SH-SY5Y (cell line): ENCODE results near the gene HEG1.

ENCODE experiments used
- GATA2 ChIP-seq: IDR thresholded peaks from 2 replicates; pipeline ENCODE4 v1.6.1; 2011; ENCODE audit warnings: mild to moderate bottlenecking, low read depth, low read length
- GATA3 ChIP-seq: IDR thresholded peaks from 2 replicates; pipeline ENCODE4 v1.6.1; 2011; ENCODE audit warnings: low read depth, mild to moderate bottlenecking, low read length, moderate library complexity

HEG1 gene

DNA sequence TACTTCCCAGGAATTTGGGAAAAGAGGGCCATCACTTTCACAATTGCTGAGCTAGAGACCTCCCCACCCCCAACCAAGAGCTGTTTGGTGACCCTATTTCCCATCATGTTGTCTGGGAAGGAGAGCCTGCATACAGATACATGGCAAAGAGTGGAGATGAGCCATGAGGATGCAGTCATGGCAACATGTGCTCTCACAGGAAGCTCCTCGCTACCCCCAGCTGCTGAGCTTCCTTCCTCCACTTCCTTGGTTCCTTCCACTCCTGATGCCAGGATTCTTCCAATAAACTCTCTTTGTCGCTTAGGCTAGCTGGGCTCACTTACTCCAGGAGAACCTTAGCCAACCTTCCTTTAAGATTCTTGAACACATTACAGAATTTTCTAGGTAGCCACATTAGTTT is 72.9 kb downstream of the HEG1 start:
- TF ChIP-seq GATA3 (no peak), GATA2 (no peak)

DNA sequence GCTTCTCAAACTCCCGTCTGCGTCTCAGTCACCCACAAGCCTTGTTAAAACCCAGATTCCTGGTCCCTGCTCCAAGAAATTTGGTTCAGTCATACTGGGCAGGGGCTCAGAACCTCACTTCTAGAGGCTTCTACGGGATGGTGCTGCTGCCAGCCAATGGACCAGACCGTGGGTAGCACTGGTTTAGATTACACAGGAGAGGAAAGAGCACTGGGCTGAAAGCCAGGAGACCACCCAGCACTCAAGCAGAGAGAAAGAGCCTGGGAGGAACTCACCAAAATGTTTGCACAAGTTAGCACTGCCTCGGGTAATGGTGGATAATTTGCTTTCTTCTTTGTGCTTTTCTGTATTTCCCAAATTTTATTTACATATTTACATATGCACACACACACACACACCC is 74.3 kb downstream of the HEG1 start:
- no peak for TF ChIP-seq GATA2

- TF ChIP-seq GATA3 (no peak), GATA2 (no peak)
These were observed 77.2 kb downstream of the HEG1 start for GRCh38 chr3:124978627-124979026.

DNA sequence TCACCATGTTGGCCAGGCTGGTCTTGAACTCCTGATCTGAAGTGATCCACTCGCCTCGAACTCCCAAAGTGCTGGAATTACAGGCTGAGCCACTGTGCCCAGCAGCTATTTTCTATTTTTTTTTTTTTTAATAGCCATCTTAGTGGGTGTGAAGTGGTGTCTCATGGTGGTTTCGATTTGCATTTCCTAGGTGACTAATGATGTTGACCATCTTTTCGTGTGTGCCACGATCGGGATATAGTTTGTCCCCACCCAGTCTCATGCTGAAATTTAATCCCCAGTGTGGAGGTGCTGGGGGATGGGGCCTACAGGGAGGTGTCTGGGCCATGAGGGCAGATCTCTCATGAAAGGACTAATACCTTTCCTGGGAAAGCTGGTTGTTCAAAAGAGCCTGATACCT is 79.4 kb downstream of the HEG1 start:
- no peak for TF ChIP-seq GATA2
- no peak for TF ChIP-seq GATA3

GRCh38 chr3:124974691-124975090 is 81.1 kb downstream of the HEG1 start:
- no peak for TF ChIP-seq GATA3
- no peak for TF ChIP-seq GATA2

GRCh38 chr3:124973290-124973689 is 82.5 kb downstream of the HEG1 start:
- TF ChIP-seq GATA2 (no peak), GATA3 (no peak)

- no peak for TF ChIP-seq GATA2
- no peak for TF ChIP-seq GATA3
These were observed 83.3 kb downstream of the HEG1 start for GRCh38 chr3:124972457-124972856.

GRCh38 chr3:124969963-124970722 is 85.7 kb downstream of the HEG1 start:
- no peak for TF ChIP-seq GATA3
- no peak for TF ChIP-seq GATA2

DNA sequence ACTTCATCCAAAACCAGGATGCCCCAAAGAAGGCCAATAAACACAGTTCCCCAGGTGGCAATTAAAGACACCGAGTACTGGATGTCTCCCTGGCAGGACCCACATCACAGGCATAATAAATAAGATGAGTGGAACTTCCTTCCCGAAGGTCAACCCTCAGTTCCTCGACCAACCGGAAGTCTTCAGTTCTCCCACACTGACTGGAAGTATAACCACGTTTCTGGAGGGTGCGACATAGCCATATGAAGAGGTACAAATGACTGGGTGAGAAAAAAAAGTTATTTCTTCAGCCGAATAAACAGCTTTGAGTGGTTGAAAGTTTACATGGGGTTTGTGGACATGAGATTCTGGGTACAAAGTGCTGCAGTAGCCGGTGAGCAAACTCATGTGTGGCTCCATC is 86.6 kb downstream of the HEG1 start:
- TF ChIP-seq GATA3, result no peak

GRCh38 chr3:124967964-124968363 is 87.8 kb downstream of the HEG1 start:
- TF ChIP-seq GATA3 (no peak), GATA2 (no peak)

- no peak for TF ChIP-seq GATA2
- TF ChIP-seq GATA3, result no peak
These were observed 89.0 kb downstream of the HEG1 start for GRCh38 chr3:124966521-124967445.

GRCh38 chr3:124965413-124965812 is 90.4 kb downstream of the HEG1 start:
- TF ChIP-seq GATA2, result no peak
- no peak for TF ChIP-seq GATA3

DNA sequence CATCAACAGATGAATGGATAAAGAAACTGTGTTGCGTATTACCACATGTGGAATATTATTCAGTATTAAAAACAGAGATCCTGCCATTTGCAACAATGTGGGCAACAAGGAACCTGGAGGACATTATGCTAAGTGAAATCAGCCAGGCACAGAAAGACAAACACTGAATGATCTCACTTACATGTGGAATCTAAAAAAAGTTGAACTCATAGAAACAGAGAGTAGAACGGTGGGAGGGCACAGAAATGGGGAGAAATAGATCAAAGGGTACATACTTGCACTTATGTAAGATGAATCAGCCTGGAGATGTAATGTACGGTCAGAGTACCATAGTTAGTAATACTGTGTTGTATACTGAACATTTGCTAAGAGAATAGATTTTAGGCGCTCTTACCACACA is 91.4 kb downstream of the HEG1 start:
- no peak for TF ChIP-seq GATA2
- TF ChIP-seq GATA3, result no peak

DNA sequence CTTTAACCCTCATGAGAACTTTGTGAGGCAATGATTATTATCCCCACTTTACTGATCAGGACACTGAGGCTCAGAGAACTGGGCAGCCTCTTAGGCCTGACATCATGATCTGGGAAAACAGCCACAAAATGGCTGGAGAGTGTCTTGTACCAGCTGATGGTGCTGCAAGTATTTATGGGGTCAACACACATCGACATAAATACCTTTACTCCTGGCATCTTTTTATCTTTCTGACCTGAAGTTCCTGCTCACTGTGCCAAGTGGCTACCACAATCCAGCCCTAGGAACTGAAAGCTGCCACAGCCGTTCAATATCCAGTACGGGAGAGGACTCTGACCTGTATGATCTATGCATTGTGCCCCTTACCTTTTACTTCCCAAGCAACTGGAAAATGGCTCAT is 92.0 kb downstream of the HEG1 start:
- TF ChIP-seq GATA3 (no peak), GATA2 (no peak)

GRCh38 chr3:124962403-124962940 is 93.3 kb downstream of the HEG1 start:
- no peak for TF ChIP-seq GATA2
